H1 (cell line): ENCODE data around the gene UGT2A2. TPM values are rescaled to one million over a fixed set of nuclear protein-coding genes. Genes with fewer than 3 reads are reported as not detected.

Experiments used
- BACH1 ChIP-seq: IDR thresholded peaks from 2 replicates; pipeline ENCODE4 v1.6.1; 2012; ENCODE audit warnings: low read length, improper control_type of control experiment
- GTF2F1 ChIP-seq: IDR thresholded peaks from 2 replicates; pipeline ENCODE4 v1.6.1; 2012; ENCODE audit warnings: low read depth, low read length, improper control_type of control experiment, borderline replicate concordance
- JUND ChIP-seq: IDR thresholded peaks from 2 replicates; pipeline ENCODE4 v1.6.1; 2011; ENCODE audit warnings: mild to moderate bottlenecking, improper control_type of control experiment, low read length
- SP4 ChIP-seq: IDR thresholded peaks from 2 replicates; pipeline ENCODE4 v1.6.1; 2012; ENCODE audit warnings: low read length, inconsistent platforms
- TAF1 ChIP-seq: IDR thresholded peaks from 2 replicates; pipeline ENCODE4 v1.6.1; 2011; ENCODE audit warnings: mild to moderate bottlenecking, low read depth, low read length
- polyA plus RNA-seq, 7 experiments: library from polyadenylated mRNA; depleted of rRNA in 3 of 7; stranded (reverse) in 5 of 7; unstranded in 2 of 7; fragments of >200 nt in 5 of 7; fragments of 200-250 nt in 2 of 7; gene quantifications; 1 replicate in 5 of 7; 2 replicates in 1 of 7; 4 replicates in 1 of 7; pipeline versions ENCODE4 v1.2.1 to v1.2.3, GENCODE V29; 2011 to 2013; ENCODE audit warnings: missing spikeins in 2 of 7, mixed read lengths in 2 of 7
- total RNA-seq: library from RNA; stranded (reverse); fragmentation: NEBNext Ultra II Directional; extraction: Animal tissue kit (Norgen Biotek cat#: 25700); gene quantifications from 2 replicates; pipeline ENCODE4 v1.2.1, GENCODE V29; 2021
- TF ChIP-seq, protein P1 (sequence below): fragments of 300-600 bp; sonication (generic); IDR thresholded peaks from 2 replicates; pipeline ENCODE4 v1.7.1; 2012; ENCODE audit warnings: low read length, moderate library complexity, mild to moderate bottlenecking, inconsistent platforms; ENCODE audit not compliant: insufficient replicate concordance
- TF ChIP-seq, protein P2 (sequence below), 3 experiments: IDR thresholded peaks; 1 replicate in 2 of 3; 2 replicates in 1 of 3; pipeline versions ENCODE4 v1.5.1 to v1.6.1; 2011; ENCODE audit warnings: low read length in 3 of 3, mild to moderate bottlenecking in 3 of 3, inconsistent platforms in 2 of 3, low read depth in 1 of 3, moderate library complexity in 1 of 3; ENCODE audit not compliant: insufficient read depth in 1 of 3; ENCODE audit errors: control extremely low read depth in 1 of 3

UGT2A2 gene
- total and polyA plus RNA-seq, 2 of the 8 experiments (the other 6 are each of a cell fraction or from before 2014, with no cell fraction given) = not detected

GRCh38 chr4:69649207-69649606 lies 9.8 kb upstream of the UGT2A2 start (continued):
- TF ChIP-seq, protein P1, sequence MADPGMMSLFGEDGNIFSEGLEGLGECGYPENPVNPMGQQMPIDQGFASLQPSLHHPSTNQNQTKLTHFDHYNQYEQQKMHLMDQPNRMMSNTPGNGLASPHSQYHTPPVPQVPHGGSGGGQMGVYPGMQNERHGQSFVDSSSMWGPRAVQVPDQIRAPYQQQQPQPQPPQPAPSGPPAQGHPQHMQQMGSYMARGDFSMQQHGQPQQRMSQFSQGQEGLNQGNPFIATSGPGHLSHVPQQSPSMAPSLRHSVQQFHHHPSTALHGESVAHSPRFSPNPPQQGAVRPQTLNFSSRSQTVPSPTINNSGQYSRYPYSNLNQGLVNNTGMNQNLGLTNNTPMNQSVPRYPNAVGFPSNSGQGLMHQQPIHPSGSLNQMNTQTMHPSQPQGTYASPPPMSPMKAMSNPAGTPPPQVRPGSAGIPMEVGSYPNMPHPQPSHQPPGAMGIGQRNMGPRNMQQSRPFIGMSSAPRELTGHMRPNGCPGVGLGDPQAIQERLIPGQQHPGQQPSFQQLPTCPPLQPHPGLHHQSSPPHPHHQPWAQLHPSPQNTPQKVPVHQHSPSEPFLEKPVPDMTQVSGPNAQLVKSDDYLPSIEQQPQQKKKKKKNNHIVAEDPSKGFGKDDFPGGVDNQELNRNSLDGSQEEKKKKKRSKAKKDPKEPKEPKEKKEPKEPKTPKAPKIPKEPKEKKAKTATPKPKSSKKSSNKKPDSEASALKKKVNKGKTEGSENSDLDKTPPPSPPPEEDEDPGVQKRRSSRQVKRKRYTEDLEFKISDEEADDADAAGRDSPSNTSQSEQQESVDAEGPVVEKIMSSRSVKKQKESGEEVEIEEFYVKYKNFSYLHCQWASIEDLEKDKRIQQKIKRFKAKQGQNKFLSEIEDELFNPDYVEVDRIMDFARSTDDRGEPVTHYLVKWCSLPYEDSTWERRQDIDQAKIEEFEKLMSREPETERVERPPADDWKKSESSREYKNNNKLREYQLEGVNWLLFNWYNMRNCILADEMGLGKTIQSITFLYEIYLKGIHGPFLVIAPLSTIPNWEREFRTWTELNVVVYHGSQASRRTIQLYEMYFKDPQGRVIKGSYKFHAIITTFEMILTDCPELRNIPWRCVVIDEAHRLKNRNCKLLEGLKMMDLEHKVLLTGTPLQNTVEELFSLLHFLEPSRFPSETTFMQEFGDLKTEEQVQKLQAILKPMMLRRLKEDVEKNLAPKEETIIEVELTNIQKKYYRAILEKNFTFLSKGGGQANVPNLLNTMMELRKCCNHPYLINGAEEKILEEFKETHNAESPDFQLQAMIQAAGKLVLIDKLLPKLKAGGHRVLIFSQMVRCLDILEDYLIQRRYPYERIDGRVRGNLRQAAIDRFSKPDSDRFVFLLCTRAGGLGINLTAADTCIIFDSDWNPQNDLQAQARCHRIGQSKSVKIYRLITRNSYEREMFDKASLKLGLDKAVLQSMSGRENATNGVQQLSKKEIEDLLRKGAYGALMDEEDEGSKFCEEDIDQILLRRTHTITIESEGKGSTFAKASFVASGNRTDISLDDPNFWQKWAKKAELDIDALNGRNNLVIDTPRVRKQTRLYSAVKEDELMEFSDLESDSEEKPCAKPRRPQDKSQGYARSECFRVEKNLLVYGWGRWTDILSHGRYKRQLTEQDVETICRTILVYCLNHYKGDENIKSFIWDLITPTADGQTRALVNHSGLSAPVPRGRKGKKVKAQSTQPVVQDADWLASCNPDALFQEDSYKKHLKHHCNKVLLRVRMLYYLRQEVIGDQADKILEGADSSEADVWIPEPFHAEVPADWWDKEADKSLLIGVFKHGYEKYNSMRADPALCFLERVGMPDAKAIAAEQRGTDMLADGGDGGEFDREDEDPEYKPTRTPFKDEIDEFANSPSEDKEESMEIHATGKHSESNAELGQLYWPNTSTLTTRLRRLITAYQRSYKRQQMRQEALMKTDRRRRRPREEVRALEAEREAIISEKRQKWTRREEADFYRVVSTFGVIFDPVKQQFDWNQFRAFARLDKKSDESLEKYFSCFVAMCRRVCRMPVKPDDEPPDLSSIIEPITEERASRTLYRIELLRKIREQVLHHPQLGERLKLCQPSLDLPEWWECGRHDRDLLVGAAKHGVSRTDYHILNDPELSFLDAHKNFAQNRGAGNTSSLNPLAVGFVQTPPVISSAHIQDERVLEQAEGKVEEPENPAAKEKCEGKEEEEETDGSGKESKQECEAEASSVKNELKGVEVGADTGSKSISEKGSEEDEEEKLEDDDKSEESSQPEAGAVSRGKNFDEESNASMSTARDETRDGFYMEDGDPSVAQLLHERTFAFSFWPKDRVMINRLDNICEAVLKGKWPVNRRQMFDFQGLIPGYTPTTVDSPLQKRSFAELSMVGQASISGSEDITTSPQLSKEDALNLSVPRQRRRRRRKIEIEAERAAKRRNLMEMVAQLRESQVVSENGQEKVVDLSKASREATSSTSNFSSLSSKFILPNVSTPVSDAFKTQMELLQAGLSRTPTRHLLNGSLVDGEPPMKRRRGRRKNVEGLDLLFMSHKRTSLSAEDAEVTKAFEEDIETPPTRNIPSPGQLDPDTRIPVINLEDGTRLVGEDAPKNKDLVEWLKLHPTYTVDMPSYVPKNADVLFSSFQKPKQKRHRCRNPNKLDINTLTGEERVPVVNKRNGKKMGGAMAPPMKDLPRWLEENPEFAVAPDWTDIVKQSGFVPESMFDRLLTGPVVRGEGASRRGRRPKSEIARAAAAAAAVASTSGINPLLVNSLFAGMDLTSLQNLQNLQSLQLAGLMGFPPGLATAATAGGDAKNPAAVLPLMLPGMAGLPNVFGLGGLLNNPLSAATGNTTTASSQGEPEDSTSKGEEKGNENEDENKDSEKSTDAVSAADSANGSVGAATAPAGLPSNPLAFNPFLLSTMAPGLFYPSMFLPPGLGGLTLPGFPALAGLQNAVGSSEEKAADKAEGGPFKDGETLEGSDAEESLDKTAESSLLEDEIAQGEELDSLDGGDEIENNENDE = no peak
- no peak for TF ChIP-seq TAF1
- TF ChIP-seq GTF2F1 = no peak
- TF ChIP-seq BACH1 = no peak
- TF ChIP-seq, protein P2, sequence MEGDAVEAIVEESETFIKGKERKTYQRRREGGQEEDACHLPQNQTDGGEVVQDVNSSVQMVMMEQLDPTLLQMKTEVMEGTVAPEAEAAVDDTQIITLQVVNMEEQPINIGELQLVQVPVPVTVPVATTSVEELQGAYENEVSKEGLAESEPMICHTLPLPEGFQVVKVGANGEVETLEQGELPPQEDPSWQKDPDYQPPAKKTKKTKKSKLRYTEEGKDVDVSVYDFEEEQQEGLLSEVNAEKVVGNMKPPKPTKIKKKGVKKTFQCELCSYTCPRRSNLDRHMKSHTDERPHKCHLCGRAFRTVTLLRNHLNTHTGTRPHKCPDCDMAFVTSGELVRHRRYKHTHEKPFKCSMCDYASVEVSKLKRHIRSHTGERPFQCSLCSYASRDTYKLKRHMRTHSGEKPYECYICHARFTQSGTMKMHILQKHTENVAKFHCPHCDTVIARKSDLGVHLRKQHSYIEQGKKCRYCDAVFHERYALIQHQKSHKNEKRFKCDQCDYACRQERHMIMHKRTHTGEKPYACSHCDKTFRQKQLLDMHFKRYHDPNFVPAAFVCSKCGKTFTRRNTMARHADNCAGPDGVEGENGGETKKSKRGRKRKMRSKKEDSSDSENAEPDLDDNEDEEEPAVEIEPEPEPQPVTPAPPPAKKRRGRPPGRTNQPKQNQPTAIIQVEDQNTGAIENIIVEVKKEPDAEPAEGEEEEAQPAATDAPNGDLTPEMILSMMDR (IDR thresholded peaks at IDR 0.05; ENCODE audit: control extremely low read depth in 1 of 3, insufficient read depth in 1 of 3, low read depth in 1 of 3, low read length in 3 of 3) = no peak
- TF ChIP-seq SP4 = no peak
- no peak for TF ChIP-seq JUND
- TF ChIP-seq, all 59 proteins: peak for 0
